ENCODE results near the gene FGF14. TPM values are rescaled to one million over a fixed set of nuclear protein-coding genes. Genes with fewer than 3 reads are reported as not detected.

FGF14 gene
- total and polyA plus RNA-seq, 2 of the 4 experiments (the other 2 are of a cell fraction) = under 0.01 TPM; not detected in 1

DNA sequence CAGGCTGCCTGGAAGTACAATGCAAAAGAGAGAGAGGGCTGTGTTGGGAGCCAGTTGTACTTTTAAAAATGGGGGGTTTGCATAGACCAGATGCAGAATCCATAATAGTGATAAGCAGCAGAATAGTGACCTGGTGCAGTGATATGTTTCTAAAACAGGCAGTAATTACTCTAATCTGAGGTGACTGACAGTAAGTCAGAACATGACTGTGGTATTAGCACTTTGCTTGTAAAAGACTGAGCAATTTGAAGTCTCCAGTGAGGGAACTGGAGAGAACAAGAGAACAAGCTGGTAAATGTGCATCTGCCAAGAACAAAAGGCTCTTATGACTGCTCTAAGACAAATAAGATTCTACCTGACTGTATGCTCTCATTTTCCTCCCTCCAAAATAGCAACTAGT lies 565.9 kb downstream of the FGF14 start:
- Histone ChIP-seq H3K79me1 (ENCODE audit: low read depth in 1 of 2, low read length in 2 of 2) (no peaks in the 10 kb centered on the region), H3K9me1 (ENCODE audit: insufficient read depth, low read length) (no peaks in the 10 kb centered on the region), H2AFZ (replicated peaks; ENCODE audit: low read length, poor library complexity) (no peak overlapping the region), H2AK5ac (ENCODE audit: low read depth, low read length) (no peak overlapping the region), H2BK20ac (ENCODE audit: low read depth, low read length) (no peak overlapping the region), H2BK120ac (ENCODE audit: low read depth, low read length) (no peak overlapping the region), H4K91ac (ENCODE audit: insufficient read depth, low read depth, low read length) (no peak overlapping the region), H3K27me3 (ENCODE audit: control insufficient read depth, insufficient read depth, low read length) (no peaks in the 10 kb centered on the region), H3K23ac (ENCODE audit: low read depth, low read length) (no peak overlapping the region), H3K4me1 (ENCODE audit: control insufficient read depth, insufficient read depth, low read length) (no peaks in the 10 kb centered on the region), H3K14ac (replicated peaks; ENCODE audit: low read depth, low read length) (no peak overlapping the region), H3K9ac (ENCODE audit: low read depth, low read length) (no peak overlapping the region), H2BK15ac (ENCODE audit: low read depth, low read length) (no peak overlapping the region), H3K4me3 (ENCODE audit: insufficient read depth, low read depth, low read length) (no peak overlapping the region), H3K56ac (ENCODE audit: extremely low read depth, insufficient read depth, low read length) (no peak overlapping the region), H2BK5ac (ENCODE audit: low read depth, low read length, poor library complexity, severe bottlenecking) (no peak overlapping the region), H4K20me1 (ENCODE audit: insufficient read depth, low read length) (no peaks in the 10 kb centered on the region), H4K8ac (ENCODE audit: low read depth in 2 of 2, low read length in 2 of 2) (no peak overlapping the region), H4K5ac (ENCODE audit: low read depth, low read length) (no peak overlapping the region), H3K4ac (ENCODE audit: low read depth, low read length) (no peak overlapping the region), H3K27ac (ENCODE audit: insufficient read depth, low read length) (no peak overlapping the region), H3K4me2 (ENCODE audit: low read depth, low read length) (no peak overlapping the region), H2AK9ac (replicated peaks; ENCODE audit: low read depth, low read length, poor library complexity) (no peak overlapping the region), H3K9me3 (ENCODE audit: control insufficient read depth, insufficient read depth, low read length) (no peaks in the 10 kb centered on the region), H3K18ac (ENCODE audit: low read depth, low read length) (no peak overlapping the region), H3K36me3 (ENCODE audit: control insufficient read depth, insufficient read depth, low read length) (no peaks in the 10 kb centered on the region)
- no peak for DNase-seq
- TF ChIP-seq MAZ (IDR thresholded peaks at IDR 0.05; ENCODE audit: borderline replicate concordance, low read depth, low read length) (no peak), NFE2L2 (IDR thresholded peaks at IDR 0.05; ENCODE audit: low read depth, low read length) (no peak), CEBPB (IDR thresholded peaks at IDR 0.05; ENCODE audit: low read depth, low read length) (no peak), ELK1 (IDR thresholded peaks at IDR 0.05; ENCODE audit: borderline replicate concordance, low read depth, low read length) (no peak), MAFK (IDR thresholded peaks at IDR 0.05; ENCODE audit: low read depth, low read length) (no peak), FOS (IDR thresholded peaks at IDR 0.05; ENCODE audit: low read depth, low read length) (no peak), SMC3 (IDR thresholded peaks at IDR 0.05; ENCODE audit: low read depth, low read length) (no peak)
- TF ChIP-seq, protein P1, sequence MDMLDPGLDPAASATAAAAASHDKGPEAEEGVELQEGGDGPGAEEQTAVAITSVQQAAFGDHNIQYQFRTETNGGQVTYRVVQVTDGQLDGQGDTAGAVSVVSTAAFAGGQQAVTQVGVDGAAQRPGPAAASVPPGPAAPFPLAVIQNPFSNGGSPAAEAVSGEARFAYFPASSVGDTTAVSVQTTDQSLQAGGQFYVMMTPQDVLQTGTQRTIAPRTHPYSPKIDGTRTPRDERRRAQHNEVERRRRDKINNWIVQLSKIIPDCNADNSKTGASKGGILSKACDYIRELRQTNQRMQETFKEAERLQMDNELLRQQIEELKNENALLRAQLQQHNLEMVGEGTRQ (IDR thresholded peaks at IDR 0.05; ENCODE audit: low read depth, low read length) = no peak
- ChIA-PET CTCF (no interaction called here), POLR2A (ENCODE audit: unreplicated experiment) (no interaction called here)
- intact Hi-C loops (cut with micrococcal nuclease) (no loop called here), in situ Hi-C loops (cut with MboI; ENCODE audit: low sequenced_read_pairs) (no loop called here), dilution Hi-C loops (cut with HindIII; ENCODE audit: low sequenced_read_pairs, unreplicated experiment) (no loop called here)
- no peak for ATAC-seq (ENCODE audit: low read depth)
- BruUV-seq (replicated peaks) = no TSS peak

Measured in IMR-90 (cell line).